ENCODE data around the gene SYNE2.

GRCh38 chr14:63892265-63892664 lies 39.5 kb downstream of the SYNE2 start:
- no peak for TF ChIP-seq CTCF (IDR thresholded peaks at IDR 0.05)
- no peak for TF ChIP-seq POLR2AphosphoS5 (IDR thresholded peaks at IDR 0.05; ENCODE audit: low read depth, low read length)

Data from Panc1 (cell line).